GM12892 (cell line): Measurements from ENCODE around the gene ZNF862.

Experiments
- POLR2AphosphoS5 ChIP-seq: IDR thresholded peaks from 2 replicates; pipeline ENCODE4 v1.6.1; 2011; ENCODE audit warnings: low read depth, low read length, control low read depth
- TAF1 ChIP-seq: IDR thresholded peaks from 2 replicates; pipeline ENCODE4 v1.6.1; 2011; ENCODE audit warnings: low read depth, mild to moderate bottlenecking, control low read depth, low read length, borderline replicate concordance

- TF ChIP-seq POLR2AphosphoS5 (no peak), TAF1 (no peak)
Measured at GRCh38 chr7:149816267-149816751, 21.9 kb upstream of the ZNF862 start.
